ENCODE data around the gene PICK1. TPM values are rescaled to one million over a fixed set of nuclear protein-coding genes. Genes with fewer than 3 reads are reported as not detected.
A peak's percentile ranks its signal among the peaks of the same experiment; 100 is the strongest.

Gene PICK1
- total RNA-seq, 2 donors from 2014 or later: 33.9 to 56.2 TPM

GRCh38 chr22:38067761-38068360, 10.7 kb downstream of the PICK1 start:
- H3K9me3 ChIP-seq: no peaks in the 10 kb centered on the region
- peak overlapping the region; percentile 94 to 96 for H3K27ac ChIP-seq
- no peak for DNase-seq (ENCODE audit: low spot score)
- peaks cover 32 to 58% of the 10 kb centered on the region in 2 donors for H3K4me1 ChIP-seq (ENCODE audit: control insufficient read depth in 1 of 2, low read depth in 2 of 2)
- no peaks in the 10 kb centered on the region for H3K27me3 ChIP-seq (replicated peaks; ENCODE audit: insufficient read depth)
- peaks cover 32% of the 10 kb centered on the region for H3K36me3 ChIP-seq
- no peak for ATAC-seq (ENCODE audit: insufficient number of reproducible peaks, low FRiP score, low read depth)
- TF ChIP-seq CTCF (IDR thresholded peaks at IDR 0.05): no peak
- no peak overlapping the region for H3K4me3 ChIP-seq

GRCh38 chr22:38068641-38069371, 11.6 kb downstream of the PICK1 start:
- no peaks in the 10 kb centered on the region for H3K9me3 ChIP-seq
- H3K36me3 ChIP-seq: peaks cover 41% of the 10 kb centered on the region
- TF ChIP-seq CTCF (IDR thresholded peaks at IDR 0.05): no peak
- ATAC-seq (ENCODE audit: insufficient number of reproducible peaks, low FRiP score, low read depth): no peak
- no peak for DNase-seq (ENCODE audit: low spot score)
- peak overlapping the region; percentile 94 to 96 for H3K27ac ChIP-seq
- H3K4me3 ChIP-seq: peak overlapping the region; percentile 45
- no peaks in the 10 kb centered on the region for H3K27me3 ChIP-seq (replicated peaks; ENCODE audit: insufficient read depth)
- peaks cover 32 to 58% of the 10 kb centered on the region in 2 donors for H3K4me1 ChIP-seq (ENCODE audit: control insufficient read depth in 1 of 2, low read depth in 2 of 2)

GRCh38 chr22:38069372-38070249, 12.4 kb downstream of the PICK1 start:
- no peaks in the 10 kb centered on the region for H3K9me3 ChIP-seq
- H3K36me3 ChIP-seq: peaks cover 43% of the 10 kb centered on the region
- H3K4me3 ChIP-seq: peak overlapping the region; percentile 45
- H3K27me3 ChIP-seq (replicated peaks; ENCODE audit: insufficient read depth): no peaks in the 10 kb centered on the region
- ATAC-seq (ENCODE audit: insufficient number of reproducible peaks, low FRiP score, low read depth): peak; percentile 93
- peak; percentile 88 for DNase-seq (ENCODE audit: low spot score)
- H3K4me1 ChIP-seq (ENCODE audit: control insufficient read depth in 1 of 2, low read depth in 2 of 2): peaks cover 32 to 58% of the 10 kb centered on the region in 2 donors
- TF ChIP-seq CTCF (IDR thresholded peaks at IDR 0.05): peak; percentile 75
- peak overlapping the region; percentile 94 to 98 for H3K27ac ChIP-seq

GRCh38 chr22:38070250-38070921, 13.2 kb downstream of the PICK1 start:
- peaks cover 43% of the 10 kb centered on the region for H3K36me3 ChIP-seq
- peaks cover 32 to 58% of the 10 kb centered on the region in 2 donors for H3K4me1 ChIP-seq (ENCODE audit: control insufficient read depth in 1 of 2, low read depth in 2 of 2)
- H3K4me3 ChIP-seq: no peak overlapping the region
- no peaks in the 10 kb centered on the region for H3K9me3 ChIP-seq
- H3K27me3 ChIP-seq (replicated peaks; ENCODE audit: insufficient read depth): no peaks in the 10 kb centered on the region
- TF ChIP-seq CTCF (IDR thresholded peaks at IDR 0.05): no peak
- peak overlapping the region; percentile 94 to 98 for H3K27ac ChIP-seq
- DNase-seq (ENCODE audit: low spot score) (no peak), ATAC-seq (ENCODE audit: insufficient number of reproducible peaks, low FRiP score, low read depth) (no peak)
